Thyroid gland (tissue), 4 donors: ENCODE measurements around the gene NDUFS8.

Experiments
- POLR2A ChIP-seq, 2 donors: fragments of 450-650 bp; IDR thresholded peaks; one replicate each; pipeline ENCODE4 v1.6.1; 2017; ENCODE audit warnings: antibody characterized with exemption in 2 of 2, mild to moderate bottlenecking in 2 of 2, moderate library complexity in 1 of 2
- TF ChIP-seq, protein P1 (sequence below), 6 experiments: fragments of 200-600 bp in 3 of 6; fragments of 450-650 bp in 3 of 6; sonication (generic) in 3 of 6; IDR thresholded peaks; one replicate each; pipeline ENCODE4 v1.5.1; 2016 to 2019; ENCODE audit warnings: antibody characterized with exemption in 6 of 6, mild to moderate bottlenecking in 2 of 6, inconsistent platforms in 1 of 6, moderate library complexity in 1 of 6

GRCh38 chr11:68025047-68025446, 5.4 kb upstream of the NDUFS8 start:
- TF ChIP-seq, protein P1, sequence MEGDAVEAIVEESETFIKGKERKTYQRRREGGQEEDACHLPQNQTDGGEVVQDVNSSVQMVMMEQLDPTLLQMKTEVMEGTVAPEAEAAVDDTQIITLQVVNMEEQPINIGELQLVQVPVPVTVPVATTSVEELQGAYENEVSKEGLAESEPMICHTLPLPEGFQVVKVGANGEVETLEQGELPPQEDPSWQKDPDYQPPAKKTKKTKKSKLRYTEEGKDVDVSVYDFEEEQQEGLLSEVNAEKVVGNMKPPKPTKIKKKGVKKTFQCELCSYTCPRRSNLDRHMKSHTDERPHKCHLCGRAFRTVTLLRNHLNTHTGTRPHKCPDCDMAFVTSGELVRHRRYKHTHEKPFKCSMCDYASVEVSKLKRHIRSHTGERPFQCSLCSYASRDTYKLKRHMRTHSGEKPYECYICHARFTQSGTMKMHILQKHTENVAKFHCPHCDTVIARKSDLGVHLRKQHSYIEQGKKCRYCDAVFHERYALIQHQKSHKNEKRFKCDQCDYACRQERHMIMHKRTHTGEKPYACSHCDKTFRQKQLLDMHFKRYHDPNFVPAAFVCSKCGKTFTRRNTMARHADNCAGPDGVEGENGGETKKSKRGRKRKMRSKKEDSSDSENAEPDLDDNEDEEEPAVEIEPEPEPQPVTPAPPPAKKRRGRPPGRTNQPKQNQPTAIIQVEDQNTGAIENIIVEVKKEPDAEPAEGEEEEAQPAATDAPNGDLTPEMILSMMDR (IDR thresholded peaks at IDR 0.05), result no peak
- TF ChIP-seq POLR2A (IDR thresholded peaks at IDR 0.05), result no peak
